GM12801 (cell line): Measurements from ENCODE around the gene TRIP6.

Source experiments
- TF ChIP-seq, protein P1 (sequence below): IDR thresholded peaks from one replicate; pipeline ENCODE4 v1.5.1; 2011; ENCODE audit warnings: control low read depth; ENCODE audit not compliant: insufficient read length; ENCODE audit errors: extremely low read depth

Gene TRIP6

DNA sequence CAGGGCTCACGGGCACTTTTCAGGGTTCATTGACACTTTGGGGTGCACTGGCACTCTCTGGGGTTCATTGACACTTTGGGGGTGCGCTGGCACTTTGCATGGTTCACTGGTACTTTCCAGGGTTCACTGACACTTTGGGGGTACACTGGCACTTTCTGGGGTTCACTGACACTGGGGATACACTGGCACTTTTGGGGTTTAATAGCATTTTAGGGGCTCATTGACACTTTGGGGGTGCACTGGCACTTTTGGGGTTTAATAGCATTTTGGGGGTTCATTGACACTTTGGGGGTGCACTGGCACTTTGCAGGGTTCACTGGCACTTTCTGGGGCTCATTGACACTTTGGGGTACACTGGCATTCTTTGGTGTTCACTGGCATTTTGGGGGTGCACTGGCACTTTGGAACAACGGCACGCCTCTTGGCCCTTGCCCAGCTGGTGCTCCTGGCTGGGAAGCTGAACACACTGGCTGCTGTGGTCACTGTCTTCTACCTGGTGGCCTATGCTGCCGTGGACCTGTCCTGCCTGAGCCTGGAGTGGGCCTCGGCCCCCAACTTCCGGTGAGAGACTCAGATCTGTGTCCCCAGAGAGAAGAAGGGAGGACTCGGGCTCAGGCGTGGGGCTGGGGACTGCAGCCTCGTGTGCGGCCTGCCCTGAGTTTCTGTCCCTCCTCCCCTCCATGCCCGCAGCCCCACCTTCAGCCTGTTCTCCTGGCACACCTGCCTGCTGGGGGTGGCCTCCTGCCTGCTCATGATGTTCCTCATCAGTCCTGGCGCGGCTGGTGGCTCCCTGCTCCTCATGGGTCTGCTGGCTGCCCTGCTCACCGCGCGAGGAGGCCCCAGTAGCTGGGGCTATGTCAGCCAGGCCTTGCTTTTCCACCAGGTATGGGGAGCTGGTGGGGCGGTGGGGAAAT lies 6.2 kb upstream of the TRIP6 start:
- TF ChIP-seq, protein P1, sequence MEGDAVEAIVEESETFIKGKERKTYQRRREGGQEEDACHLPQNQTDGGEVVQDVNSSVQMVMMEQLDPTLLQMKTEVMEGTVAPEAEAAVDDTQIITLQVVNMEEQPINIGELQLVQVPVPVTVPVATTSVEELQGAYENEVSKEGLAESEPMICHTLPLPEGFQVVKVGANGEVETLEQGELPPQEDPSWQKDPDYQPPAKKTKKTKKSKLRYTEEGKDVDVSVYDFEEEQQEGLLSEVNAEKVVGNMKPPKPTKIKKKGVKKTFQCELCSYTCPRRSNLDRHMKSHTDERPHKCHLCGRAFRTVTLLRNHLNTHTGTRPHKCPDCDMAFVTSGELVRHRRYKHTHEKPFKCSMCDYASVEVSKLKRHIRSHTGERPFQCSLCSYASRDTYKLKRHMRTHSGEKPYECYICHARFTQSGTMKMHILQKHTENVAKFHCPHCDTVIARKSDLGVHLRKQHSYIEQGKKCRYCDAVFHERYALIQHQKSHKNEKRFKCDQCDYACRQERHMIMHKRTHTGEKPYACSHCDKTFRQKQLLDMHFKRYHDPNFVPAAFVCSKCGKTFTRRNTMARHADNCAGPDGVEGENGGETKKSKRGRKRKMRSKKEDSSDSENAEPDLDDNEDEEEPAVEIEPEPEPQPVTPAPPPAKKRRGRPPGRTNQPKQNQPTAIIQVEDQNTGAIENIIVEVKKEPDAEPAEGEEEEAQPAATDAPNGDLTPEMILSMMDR, result no peak

DNA sequence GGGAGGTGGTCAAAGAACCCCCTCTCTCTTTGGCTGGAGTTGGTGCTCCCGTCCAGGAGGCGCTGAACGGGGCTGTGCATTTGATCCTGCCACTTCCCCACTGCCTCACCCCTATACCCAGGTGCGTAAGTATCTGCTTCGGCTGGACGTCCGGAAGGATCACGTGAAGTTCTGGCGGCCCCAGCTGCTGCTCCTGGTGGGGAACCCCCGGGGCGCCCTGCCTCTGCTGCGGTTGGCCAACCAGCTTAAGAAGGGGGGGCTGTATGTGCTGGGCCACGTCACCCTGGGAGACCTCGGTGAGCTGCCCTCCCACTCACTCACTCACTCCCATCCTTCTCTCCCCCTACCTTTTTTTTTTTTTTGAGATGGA lies 5.6 kb upstream of the TRIP6 start:
- TF ChIP-seq, protein P1, result no peak

DNA sequence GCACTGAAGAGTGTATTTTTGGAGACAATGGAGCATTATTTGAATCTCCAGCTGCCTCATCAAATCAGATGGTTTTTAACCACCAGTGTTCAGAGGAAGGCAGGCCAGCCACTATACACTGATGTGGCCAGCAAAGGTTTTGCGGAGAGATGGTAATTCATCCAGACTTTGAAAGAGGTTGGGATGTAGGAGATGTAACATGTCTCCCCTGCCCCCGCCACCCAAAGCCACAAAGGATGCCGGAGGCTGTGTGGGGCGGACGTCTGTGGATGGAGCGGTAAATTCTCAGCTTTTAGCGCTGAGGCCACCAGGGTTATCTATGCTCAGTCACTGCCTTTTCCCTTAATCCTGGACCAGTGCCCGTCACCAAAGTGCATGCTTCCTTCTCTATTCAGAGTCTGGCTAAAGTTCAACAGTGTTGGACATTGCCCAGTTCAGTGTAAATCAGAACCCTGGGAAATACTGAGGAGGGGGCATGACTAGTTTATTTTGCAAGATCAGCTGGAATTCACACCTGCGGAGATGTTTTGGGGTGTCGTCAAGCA lies 3.7 kb upstream of the TRIP6 start:
- TF ChIP-seq, protein P1, result no peak

DNA sequence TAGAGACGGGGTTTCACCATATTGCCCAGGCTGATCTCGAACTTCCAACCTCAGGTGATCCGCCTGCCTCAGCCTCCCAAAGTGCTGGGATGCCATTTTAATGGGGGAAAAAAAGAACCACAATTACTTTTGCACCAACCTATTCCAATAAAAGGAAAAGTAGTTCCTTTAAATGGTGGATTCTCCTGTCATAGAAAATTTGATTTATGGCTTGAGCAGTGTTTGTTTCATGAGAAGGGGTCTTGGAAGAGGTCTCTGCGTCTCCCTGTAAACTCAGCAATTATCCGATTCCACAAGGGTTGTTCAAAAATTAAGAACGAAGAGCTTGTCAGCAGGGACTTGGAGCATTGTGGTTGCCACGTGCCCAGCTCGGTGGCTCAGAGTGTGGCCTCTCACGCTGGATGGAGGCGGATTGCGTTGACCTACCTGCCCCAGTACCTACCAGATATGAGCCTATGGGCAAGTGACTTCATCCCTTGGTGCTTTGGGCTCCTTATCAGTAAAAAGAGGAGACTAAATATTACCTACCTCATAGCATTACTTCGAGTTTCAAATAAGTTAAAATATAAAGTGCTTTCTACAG lies 2.8 kb upstream of the TRIP6 start:
- TF ChIP-seq, protein P1, result no peak

DNA sequence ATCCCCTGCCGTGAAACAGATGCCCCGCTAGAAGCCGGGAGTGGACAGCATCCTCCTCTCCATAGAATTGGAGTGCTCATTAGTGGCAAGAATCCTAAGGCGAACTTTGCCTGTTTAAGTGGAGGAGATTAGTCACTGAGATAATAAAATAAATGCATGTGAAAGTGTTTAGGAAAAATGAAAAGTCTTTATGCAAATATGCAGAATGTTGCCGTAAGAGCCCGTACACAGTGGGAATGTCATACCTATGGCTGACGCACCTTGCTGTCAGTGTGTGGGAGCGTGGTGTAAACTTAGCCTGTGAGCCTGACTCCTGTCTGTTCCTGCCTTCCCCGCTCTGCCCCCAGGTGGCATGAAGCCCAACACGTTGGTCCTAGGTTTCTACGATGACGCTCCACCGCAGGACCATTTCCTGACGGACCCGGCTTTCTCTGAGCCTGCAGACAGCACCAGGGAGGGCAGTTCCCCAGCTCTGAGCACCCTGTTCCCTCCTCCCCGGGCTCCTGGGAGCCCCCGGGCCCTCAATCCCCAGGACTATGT lies 1.7 kb upstream of the TRIP6 start:
- TF ChIP-seq, protein P1, result no peak

DNA sequence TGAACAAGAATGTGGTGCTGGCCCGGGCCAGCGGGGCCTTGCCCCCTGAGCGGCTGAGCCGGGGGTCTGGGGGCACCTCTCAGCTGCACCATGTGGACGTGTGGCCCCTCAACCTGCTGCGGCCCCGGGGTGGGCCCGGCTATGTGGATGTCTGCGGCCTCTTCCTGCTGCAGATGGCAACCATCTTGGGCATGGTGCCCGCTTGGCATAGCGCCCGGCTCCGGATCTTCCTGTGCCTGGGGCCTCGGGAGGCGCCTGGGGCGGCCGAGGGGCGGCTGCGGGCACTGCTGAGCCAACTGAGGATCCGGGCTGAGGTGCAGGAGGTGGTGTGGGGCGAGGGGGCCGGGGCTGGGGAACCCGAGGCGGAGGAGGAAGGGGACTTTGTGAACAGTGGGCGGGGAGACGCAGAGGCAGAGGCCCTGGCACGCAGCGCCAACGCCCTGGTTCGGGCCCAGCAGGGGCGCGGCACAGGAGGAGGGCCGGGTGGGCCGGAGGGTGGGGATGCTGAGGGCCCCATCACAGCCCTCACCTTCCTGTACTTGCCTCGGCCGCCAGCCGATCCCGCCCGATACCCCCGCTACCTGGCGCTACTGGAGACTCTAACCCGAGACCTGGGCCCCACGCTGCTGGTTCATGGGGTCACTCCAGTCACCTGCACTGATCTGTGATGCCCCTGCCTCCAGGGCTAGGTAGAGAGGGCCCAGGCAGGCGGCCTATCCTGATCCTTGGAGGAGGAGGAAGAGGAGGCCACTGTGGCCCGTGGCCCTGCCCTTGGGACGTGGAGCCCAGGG lies 1.1 kb upstream of the TRIP6 start:
- TF ChIP-seq, protein P1, result no peak

DNA sequence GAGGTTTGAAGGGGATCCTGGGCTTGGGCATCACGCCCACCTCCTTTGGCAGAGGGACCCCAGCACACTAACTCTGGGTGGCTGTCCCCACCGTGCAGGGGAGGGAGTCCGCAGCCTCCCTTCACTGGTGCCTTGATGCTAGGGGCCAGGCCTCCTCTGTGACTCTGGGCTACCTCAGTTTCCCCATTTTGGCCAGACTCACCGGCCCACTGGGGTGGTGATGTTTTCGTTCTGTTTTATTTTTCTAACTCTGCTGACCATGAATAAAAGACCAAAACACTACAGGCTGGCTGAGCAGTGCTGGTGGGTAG lies 503 bp upstream of the TRIP6 start:
- TF ChIP-seq, protein P1, result no peak
